GM18507 (cell line): Measurements from ENCODE around the gene TMEFF1.

Source experiments
- DNase-seq: peaks from one replicate; pipeline ENCODE4 v3.0.0; 2011; ENCODE audit warnings: low read depth; ENCODE audit not compliant: insufficient read length; ENCODE audit errors: extremely low spot score
- FAIRE-seq: peaks from 2 replicates; lab custom pipeline; 2011; peaks lifted over from hg19 to GRCh38; lab: Jason Lieb, UNC

The TMEFF1 gene

DNA sequence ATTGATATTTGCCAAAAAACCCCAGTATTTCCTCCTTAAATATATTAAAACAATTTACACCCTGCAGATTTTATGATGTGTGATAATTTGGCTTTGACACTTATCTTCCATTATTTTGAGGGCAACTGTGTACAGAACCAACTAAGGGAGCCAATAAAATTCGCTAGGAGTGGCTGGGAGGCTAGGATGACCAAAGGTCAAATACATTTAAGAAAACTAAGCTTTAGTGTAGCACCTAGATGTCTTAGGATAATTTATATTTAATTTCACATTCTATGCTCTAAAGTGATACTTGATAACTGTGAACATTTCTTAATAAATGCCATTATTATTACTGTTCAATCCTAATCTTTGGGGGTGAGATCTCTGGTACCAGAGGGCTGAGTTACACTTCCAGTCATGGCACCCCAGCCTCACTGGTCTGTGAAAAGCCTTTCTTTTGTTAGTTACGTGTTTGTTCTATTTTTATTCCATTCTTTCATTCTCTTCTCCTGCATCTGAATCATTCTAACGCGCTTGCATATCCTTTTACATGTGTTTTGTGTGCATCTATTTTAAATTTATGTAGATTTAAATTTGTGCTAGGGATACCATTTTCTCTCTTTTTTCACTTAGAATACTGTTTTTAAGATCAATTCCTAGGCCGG, 26.9 kb upstream of the TMEFF1 start:
- DNase-seq (no peak), FAIRE-seq (no peak)

DNA sequence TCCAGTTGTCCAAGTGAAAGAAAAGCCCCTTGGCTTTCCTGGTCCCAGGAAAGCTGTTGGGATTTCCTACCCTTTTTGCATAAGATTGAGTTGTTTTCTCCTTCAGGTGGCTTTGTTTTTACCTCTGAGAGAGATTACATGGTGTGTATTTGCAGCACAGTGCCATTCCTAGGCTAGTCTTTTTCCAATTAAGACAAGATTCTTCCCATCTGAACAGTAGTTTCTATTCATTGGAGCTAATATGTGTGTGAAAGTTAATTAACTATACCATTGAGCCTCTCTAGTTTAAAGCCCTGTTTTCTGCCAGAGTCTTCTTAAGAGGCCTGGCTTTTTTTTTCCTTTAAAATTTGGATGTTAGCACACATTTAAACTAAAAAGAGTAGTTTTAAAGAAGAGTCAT, 25.9 kb upstream of the TMEFF1 start:
- FAIRE-seq (no peak), DNase-seq (no peak)

DNA sequence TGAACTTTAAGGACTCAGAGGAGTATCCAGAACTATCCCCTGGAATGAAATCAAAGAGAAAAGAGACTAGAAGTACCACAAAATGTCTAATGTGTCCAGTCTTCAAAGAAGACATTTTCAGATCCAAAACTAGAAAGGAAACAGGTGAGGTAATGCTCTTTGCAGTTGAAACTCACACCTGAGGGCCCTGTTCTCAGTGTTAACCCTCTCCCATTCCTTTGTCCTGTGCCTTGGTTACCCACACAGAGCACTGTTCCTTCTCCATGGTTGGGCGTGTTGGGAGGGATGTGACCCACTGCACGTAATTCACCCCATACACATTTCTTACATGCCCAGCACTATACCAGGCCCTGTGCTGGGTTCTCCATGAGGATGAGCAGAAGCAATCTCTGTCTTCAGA, 24.7 kb upstream of the TMEFF1 start:
- DNase-seq (no peak), FAIRE-seq (no peak)

DNA sequence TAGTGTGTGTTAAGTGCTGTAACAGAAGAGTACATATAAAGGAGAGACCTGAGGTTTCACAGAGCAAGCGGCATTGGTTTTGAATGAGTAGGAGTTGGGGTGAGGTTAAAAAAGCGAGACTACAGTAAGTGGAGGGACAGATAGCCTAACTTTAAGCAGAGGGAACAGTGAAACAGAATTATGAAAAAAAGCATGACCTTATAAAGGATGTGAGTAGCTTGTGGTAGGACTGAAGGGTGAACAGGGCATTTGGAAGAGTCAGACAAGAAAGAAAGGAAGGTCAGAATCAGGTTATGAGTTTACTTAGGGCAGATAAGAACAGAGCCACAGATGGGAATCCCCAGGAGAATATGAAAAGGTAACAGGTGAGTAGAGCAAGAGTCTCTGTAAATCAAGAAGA, 23.5 kb upstream of the TMEFF1 start:
- DNase-seq: no peak
- no peak for FAIRE-seq

DNA sequence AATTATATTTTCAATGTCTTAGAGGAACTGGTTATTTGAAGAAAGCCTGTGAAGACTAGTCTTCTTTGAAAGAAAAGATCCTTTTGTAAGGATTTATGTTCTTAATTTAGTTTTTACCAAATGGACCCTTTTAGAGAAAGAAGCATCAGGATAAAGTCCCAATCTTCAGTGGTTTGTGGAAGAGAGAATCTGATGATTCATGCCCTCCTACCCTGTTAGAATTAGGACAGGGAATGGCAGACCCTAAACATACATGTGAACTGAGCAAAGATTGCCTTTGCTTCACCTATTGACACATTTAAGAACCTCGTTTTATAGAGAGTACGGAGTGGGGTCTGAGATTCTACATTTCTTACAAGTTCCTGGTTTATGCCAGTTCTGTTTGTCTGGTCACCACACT, 20.1 kb upstream of the TMEFF1 start:
- DNase-seq (no peak), FAIRE-seq (no peak)

DNA sequence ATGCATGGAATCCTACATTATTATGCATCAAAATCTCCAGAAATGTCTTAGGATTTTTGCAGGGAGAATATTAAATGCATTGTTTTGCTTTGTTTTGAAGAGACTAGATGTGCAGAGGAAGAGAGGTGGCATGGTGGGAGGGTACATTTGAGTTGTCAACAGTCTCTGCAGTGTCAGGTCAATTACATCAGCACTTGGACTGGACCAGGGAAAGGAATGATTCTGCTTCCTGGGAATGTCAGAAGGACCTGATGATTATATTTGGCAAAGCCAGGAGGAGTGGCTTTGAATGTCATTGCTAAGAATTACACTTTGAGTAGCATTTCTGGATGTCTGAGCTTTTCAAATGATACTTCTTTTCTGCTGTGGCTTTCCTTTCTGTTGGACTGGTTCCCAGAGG, 17.5 kb upstream of the TMEFF1 start:
- DNase-seq: no peak
- no peak for FAIRE-seq

DNA sequence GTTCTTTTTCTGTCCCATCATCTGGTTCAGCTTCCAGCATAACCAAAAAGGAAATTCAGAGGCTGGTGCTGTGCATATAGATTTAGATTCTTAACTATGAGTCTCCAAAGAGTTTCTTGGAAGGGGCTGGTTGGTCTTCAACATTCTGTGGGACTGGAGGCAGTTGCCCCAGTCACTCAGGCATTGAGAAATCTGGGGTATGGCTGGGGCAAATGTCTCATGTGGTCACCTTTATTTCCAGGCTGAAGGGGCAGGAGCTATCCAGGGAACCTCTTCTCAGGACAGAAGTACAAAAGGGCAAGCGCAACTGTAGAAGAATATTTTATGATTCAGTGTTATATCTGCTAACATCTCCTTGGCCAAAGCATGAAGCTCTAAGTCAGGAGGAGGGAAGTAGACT, 15.4 kb upstream of the TMEFF1 start:
- no peak for FAIRE-seq
- DNase-seq: no peak

DNA sequence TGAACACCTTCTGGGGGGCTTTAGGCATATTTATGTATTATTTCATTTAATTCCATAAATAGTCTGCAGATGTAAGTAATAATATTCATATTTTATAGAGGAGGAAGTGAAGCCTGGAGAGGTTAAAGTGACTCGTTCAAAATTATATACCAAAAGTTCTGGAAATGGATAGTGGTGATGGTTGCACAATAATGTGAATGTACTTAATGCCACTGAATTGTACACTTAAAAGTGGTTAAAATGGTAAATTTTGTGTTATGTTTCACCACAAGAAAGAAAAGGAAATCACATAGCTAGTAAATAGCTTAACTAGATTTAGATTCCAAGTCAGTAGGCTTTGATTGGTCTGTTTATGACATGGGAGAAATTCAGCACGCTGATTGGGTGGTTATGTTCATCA, 13.0 kb upstream of the TMEFF1 start:
- FAIRE-seq: no peak

DNA sequence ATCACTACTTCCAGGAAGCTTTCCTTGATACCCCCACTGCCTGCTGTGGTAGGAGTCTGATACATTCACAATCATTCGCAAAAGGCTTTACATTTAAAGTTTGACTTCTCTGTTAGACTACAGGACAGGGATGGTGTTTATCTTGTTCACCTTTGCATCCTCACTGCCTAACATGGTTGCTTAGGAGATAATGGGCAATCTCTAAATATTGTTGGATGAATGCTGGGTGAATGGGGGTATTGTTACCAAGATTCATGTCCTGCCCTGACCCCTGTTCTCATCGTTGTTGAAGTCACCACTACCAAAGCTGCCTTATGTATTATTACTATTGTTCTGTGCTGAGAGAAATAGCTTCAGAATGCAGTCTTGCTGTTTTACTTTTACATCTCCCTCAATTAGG, 7.7 kb upstream of the TMEFF1 start:
- DNase-seq (no peak), FAIRE-seq (no peak)

More for the DNA sequence above, 13.0 kb upstream of the TMEFF1 start:
- no peak for DNase-seq

DNA sequence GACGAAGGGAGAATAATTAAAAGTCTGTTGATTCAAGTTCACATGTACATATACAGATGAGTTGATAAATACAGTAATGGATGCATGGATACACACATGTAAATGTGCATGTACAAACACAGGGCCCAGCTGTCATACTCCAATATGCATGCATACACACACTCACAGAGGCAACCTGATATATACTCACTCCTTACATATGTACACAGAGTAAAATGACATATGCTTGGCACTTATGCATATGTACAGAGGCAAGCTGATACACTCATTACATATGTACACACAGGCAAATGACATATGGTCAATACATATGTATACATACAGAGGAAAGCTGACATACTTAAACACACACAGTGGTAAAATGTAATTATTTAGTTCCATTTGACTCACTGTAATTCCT, 7.2 kb upstream of the TMEFF1 start:
- no peak for DNase-seq
- no peak for FAIRE-seq

DNA sequence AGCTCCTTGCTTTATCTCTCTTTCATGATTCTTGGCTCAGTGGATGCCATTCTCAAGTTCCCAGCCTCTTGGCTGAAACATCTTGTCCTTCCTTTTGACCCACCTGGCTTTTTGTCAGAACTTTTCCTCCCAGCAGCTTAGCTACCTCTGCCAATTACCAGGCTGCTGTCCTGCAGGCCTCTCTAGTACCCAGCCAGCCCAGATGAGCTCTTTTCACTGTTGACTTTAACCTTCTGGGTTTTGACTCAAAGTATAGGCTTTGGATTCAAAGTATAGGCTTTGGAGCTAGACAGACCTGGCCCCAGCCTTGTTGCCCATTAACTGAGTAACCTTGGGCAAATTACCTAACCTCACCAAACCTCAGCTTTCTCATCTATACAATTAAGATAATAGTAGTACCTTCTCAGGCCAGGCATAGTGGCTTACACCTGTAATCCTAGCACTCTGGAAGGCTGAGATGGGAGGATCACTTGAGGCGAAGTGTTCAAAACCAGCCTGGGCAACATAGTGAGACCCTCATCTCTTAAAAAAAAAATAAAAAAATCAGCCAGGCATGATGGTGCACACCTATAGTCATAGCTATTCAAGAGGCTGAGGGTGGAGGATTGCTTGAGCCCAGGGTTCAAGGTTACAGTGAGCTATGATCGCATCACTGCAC, 6.6 kb upstream of the TMEFF1 start:
- no peak for DNase-seq

DNA sequence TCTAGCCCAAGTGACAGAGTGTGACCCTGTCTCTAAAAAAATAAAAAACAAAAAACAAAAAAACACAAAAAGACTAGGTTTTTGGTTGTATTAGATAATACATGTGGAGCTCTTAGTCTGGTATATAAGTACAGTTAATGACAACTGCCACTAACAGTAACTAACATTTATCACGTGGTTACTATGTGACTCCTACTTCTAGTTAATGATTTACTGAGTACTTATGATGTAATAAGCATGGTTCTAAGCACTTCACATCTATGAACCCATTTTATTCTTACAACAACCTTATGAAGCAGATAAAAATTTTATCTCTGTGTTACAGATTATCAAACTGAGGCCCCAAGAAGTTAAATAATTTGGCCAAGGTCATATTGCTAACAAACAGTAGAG, 6.1 kb upstream of the TMEFF1 start:
- DNase-seq (no peak), FAIRE-seq (no peak)

More for the DNA sequence above, 6.6 kb upstream of the TMEFF1 start:
- no peak for FAIRE-seq

DNA sequence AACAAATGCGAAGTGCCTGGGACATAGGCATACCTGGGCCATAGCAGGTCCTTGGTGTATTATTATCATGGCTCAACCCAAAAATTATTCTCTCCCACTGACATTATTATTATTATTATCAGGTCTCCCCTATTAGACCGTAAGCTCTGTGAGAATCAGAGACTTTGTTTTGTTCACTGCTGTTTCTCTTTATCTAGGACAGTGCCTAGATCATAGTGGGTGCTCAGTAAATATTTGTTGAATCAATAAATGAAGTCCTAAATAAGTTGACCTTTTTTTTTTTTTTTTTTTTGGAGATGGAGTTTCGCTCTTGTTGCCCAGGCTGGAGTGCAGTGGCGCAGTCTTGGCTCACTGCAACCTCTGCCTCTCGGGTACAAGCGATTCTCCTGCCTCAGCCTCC, 4.9 kb upstream of the TMEFF1 start:
- DNase-seq (no peak), FAIRE-seq (no peak)

DNA sequence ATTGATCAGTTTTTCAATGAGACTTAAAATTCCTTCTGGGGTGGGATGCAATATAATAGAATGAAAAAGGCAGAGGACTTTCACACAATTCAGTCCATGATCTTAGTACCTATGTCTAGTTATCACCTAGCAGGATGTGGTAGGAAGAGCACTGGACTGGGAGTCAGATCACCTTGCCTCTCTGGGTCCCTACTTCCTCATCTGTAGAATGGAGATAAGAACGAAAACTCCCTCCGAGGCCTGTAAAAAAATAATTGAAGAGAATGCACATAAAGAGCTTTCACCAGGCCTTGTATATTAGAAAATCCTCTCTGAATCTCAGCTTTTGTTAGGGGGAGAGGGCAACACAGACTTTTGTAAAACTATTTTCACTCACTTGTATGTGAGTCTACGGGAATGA, 681 bp upstream of the TMEFF1 start:
- no peak for DNase-seq
- FAIRE-seq: no peak

DNA sequence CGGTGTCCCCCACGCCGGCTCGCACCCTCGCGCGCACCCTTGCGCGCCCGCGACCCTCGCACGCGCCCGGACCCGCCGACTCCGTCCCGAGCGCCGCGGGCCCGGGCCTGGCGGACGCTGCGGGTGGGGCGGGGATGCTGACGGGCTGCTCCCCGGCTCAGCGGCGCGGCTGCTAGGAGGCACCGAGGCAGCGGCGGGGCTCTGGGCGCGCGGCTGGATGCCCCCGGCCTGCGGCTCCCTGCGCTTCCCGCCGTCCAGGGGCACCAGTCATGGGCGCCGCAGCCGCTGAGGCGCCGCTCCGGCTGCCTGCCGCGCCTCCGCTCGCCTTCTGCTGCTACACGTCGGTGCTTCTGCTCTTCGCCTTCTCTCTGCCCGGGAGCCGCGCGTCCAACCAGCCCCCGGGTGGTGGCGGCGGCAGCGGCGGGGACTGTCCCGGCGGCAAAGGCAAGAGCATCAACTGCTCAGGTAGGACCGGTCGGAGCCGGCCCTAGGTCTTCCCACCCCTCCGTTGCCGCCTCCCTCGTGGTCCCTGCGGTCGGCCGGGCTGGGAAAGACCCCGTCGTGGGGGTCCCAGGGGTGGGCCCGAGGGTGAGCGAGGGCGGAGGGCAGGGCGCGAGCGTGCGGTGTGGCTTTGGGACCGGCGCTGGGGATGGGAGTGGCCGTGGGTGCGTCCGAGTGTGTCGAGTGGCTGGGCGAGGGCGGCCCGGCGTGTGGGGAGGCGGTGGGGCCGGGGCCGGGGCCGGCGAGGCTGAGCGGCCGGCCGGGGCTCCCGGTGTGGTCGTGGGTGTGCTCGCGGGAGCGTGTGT, 530 bp downstream of the TMEFF1 start:
- FAIRE-seq (no peak), DNase-seq (no peak)

DNA sequence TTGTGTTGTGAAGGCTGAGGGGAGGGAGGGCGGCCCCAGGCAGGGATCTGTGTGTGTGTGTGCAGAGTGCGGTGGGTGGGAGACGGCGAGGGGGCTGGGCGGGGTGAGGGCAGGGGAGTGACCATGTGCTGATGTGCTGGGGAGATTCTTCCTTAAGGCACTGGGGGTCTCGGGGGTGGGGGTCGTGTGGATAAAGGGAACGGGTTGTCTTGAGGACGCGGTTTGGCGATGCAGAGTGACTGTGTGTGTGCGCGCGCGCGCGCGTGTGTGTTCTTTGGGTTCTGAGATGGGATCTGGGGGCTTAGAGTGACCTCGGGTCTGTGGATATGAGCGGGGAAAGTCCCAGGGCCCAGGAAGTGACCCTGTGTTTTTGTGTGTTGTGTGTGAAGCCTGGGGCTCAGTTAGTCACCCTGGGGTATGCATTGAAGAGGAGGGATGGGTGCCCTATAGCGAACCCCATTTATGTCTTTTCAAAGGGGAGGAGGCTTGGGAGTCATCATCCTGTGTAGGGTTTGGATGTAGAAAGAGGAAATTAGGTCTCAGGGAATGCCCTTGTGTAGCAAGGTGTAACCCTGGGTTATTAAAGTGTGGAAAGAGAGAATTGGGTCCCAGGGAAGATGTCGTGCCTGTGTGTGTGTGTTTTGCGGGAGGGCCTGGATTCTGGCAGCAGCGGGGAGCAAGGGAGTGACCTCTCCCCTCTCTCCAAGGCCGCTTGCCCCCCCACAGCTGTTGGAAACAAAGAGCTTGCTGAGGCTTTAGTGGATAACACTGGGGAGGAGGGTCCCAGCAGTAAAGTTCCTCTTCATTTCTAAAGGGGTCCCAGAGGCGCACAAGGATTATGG, 1.4 kb downstream of the TMEFF1 start:
- DNase-seq: no peak
- no peak for FAIRE-seq

DNA sequence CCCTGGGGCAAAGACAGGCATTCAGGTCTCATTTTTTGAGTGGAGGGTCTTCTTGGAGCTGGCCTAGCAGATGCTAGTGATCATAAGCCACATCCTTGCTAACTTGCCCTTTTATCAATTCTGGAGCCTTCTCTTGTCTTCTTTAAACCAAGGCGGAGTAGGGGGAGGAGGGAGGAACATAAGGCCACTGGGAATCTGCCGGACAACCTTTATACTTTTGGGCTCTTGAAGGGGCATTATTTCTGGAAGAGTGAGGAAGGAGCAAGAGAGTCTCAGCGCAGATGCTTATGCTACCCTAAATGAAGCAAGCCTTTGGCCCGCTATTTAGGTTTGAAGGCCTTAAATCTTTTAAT, 2.0 kb downstream of the TMEFF1 start:
- FAIRE-seq (no peak), DNase-seq (no peak)

DNA sequence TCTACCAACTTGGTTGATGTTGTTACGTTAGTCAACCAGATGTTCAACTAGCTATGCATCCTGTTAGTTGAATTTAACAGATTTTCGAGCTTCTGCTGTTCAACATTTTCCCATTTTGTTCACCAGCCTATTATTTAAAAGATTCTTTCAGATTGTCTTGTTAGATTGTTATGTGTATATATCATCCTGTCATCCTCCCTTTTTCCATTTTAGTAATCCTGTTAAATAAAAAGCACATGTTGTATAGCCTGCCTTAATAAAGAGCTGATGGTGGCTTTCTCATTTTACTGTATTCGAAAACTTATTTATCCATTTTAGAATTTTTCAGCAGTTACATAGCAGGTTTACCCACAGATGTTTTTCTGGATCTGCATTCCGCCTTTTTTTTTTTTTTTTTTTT, 4.3 kb downstream of the TMEFF1 start:
- DNase-seq (no peak), FAIRE-seq (no peak)

DNA sequence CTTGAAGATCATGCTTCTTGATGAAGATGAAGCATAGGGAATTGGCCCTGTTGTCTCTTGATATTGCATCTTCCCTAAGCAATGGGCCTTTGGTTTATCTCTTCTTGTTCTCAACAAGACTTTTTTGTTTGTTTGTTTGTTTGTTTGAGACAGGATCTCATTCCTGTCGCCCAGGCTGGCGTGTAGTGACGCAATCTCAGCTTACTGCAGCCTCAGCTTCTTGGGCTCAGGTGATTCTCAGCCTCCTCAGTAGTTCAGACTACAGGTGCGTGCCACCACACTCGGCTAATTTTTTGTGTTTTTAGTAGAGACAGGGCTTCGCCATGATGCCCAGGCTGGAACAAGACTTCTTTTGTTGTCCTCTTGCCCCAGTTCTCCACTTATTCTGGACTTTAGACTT, 5.2 kb downstream of the TMEFF1 start:
- FAIRE-seq (no peak), DNase-seq (no peak)

DNA sequence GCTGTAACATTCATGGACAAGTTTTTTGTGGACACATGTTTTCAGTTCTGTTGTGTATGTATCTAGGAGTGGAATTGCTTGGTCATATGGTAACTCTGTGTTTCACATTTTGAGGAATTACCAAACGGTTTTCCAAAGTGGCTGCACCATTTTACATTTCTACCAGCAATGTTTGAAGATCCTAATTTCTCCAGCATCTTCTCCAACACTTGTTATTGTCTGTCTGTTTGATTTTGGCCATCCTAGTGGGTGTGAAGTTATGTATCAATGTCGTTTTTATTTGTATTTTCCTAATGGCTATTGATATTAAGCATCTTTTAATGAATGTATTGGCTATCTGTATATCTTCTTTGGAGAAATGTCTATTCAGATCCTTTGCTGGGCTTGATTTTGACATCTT, 6.9 kb downstream of the TMEFF1 start:
- no peak for DNase-seq
- no peak for FAIRE-seq
